ENCODE measurements around the gene COL4A6.

COL4A6 gene

DNA sequence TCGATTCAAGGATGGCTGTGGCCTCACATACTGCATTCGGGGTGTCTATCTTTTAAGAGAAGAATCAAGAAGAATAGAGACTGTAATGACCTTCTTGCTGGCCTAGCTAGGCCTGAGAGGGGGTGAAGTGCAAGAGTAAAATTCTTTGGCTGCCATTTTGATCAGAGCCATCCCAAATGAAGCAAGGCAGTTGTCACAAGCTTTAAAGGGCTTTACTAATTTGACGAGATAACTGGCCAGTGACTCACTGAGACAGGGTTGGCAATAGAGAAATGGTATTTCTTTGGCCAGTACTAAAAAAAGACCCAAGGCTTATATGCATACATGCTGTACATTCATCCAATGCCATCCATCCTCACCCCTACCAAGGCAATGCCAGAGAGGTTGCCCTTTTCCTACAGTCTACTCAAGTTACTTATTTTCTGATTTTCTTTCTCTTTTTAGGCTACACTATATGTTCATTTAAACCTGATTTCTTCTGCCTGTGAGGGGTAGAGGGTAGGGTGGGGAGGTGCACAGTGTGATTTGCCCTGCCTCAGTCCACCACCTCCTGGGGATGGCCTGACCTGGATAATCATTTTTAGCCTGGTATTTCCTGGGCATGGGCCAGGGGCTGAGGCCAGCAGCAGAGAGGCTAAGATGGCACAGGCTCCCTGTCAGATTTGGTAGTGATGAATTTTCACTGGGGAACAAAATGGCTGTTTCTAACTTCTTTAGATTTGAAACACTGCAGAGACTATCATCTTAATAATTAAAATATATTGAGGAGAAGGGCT is 314.4 kb downstream of the COL4A6 start:
- H3K4me1 ChIP-seq (ENCODE audit: control insufficient read depth in 2 of 2, insufficient read depth in 2 of 2, low read length in 2 of 2): no peaks in the 10 kb centered on the region
- H3K4me3 ChIP-seq (ENCODE audit: low read length in 2 of 2): no peak overlapping the region
- no peak overlapping the region for H3K27ac ChIP-seq (ENCODE audit: low read depth in 2 of 2, low read length in 2 of 2)
- no peaks in the 10 kb centered on the region for H3K9me3 ChIP-seq (ENCODE audit: control insufficient read depth in 2 of 2, low read length in 2 of 2)
- H3K36me3 ChIP-seq (ENCODE audit: control insufficient read depth in 2 of 2, insufficient read depth in 2 of 2, low read length in 2 of 2): no peaks in the 10 kb centered on the region
- H3K9ac ChIP-seq (ENCODE audit: low read depth in 1 of 2, low read length in 2 of 2): no peak overlapping the region
- no peaks in the 10 kb centered on the region for H3K27me3 ChIP-seq (ENCODE audit: control insufficient read depth in 2 of 2, insufficient read depth in 2 of 2, low read length in 2 of 2)

- Histone ChIP-seq H3K36me3 (ENCODE audit: control insufficient read depth in 2 of 2, insufficient read depth in 2 of 2, low read length in 2 of 2) (no peaks in the 10 kb centered on the region), H3K27ac (ENCODE audit: low read depth in 2 of 2, low read length in 2 of 2) (no peak overlapping the region), H3K9ac (ENCODE audit: low read depth in 1 of 2, low read length in 2 of 2) (no peak overlapping the region), H3K9me3 (ENCODE audit: control insufficient read depth in 2 of 2, low read length in 2 of 2) (no peaks in the 10 kb centered on the region), H3K4me3 (ENCODE audit: low read length in 2 of 2) (no peak overlapping the region), H3K27me3 (ENCODE audit: control insufficient read depth in 2 of 2, insufficient read depth in 2 of 2, low read length in 2 of 2) (no peaks in the 10 kb centered on the region), H3K4me1 (ENCODE audit: control insufficient read depth in 2 of 2, insufficient read depth in 2 of 2, low read length in 2 of 2) (peaks cover 0 to 4% of the 10 kb centered on the region in 2 donors)
Measured at GRCh38 chrX:108122748-108123147, 315.5 kb downstream of the COL4A6 start.

- no peak overlapping the region for H3K27ac ChIP-seq (ENCODE audit: low read depth in 2 of 2, low read length in 2 of 2)
- peaks cover 0 to 4% of the 10 kb centered on the region in 2 donors for H3K4me1 ChIP-seq (ENCODE audit: control insufficient read depth in 2 of 2, insufficient read depth in 2 of 2, low read length in 2 of 2)
- H3K9ac ChIP-seq (ENCODE audit: low read depth in 1 of 2, low read length in 2 of 2): no peak overlapping the region
- H3K9me3 ChIP-seq (ENCODE audit: control insufficient read depth in 2 of 2, low read length in 2 of 2): no peaks in the 10 kb centered on the region
- no peak overlapping the region for H3K4me3 ChIP-seq (ENCODE audit: low read length in 2 of 2)
- H3K36me3 ChIP-seq (ENCODE audit: control insufficient read depth in 2 of 2, insufficient read depth in 2 of 2, low read length in 2 of 2): no peaks in the 10 kb centered on the region
- H3K27me3 ChIP-seq (ENCODE audit: control insufficient read depth in 2 of 2, insufficient read depth in 2 of 2, low read length in 2 of 2): no peaks in the 10 kb centered on the region
Measured at GRCh38 chrX:108121291-108121690, 316.9 kb downstream of the COL4A6 start.

DNA sequence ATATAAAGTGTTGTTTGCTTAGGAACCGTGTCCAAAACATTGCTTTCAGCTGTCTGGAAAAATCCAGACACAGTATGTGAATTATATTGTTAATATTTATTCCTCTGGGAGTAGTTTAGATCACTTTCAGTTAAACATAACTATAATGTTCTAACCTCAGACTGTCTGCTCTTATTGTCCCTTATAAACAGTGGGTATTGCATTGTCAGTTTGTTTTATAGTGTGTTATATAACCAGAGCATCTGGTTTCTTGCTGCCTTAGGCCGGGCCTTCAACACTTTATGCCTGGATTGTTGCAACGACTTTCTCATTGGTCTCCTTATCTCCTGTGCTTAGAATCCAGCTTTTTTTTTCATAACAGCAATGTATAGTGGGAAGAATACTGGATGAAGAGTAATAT is 320.2 kb downstream of the COL4A6 start:
- no peaks in the 10 kb centered on the region for H3K27me3 ChIP-seq (ENCODE audit: control insufficient read depth in 2 of 2, insufficient read depth in 2 of 2, low read length in 2 of 2)
- H3K36me3 ChIP-seq (ENCODE audit: control insufficient read depth in 2 of 2, insufficient read depth in 2 of 2, low read length in 2 of 2): no peaks in the 10 kb centered on the region
- H3K27ac ChIP-seq (ENCODE audit: low read depth in 2 of 2, low read length in 2 of 2): no peak overlapping the region
- H3K4me1 ChIP-seq (ENCODE audit: control insufficient read depth in 2 of 2, insufficient read depth in 2 of 2, low read length in 2 of 2): peaks cover 0 to 4% of the 10 kb centered on the region in 2 donors
- H3K9me3 ChIP-seq (ENCODE audit: control insufficient read depth in 2 of 2, low read length in 2 of 2): no peaks in the 10 kb centered on the region
- H3K4me3 ChIP-seq (ENCODE audit: low read length in 2 of 2): no peak overlapping the region
- H3K9ac ChIP-seq (ENCODE audit: low read depth in 1 of 2, low read length in 2 of 2): no peak overlapping the region

- Histone ChIP-seq H3K36me3 (ENCODE audit: control insufficient read depth in 2 of 2, insufficient read depth in 2 of 2, low read length in 2 of 2) (no peaks in the 10 kb centered on the region), H3K9ac (ENCODE audit: low read depth in 1 of 2, low read length in 2 of 2) (no peak overlapping the region), H3K4me1 (ENCODE audit: control insufficient read depth in 2 of 2, insufficient read depth in 2 of 2, low read length in 2 of 2) (peaks cover 0 to 4% of the 10 kb centered on the region in 2 donors), H3K27ac (ENCODE audit: low read depth in 2 of 2, low read length in 2 of 2) (no peak overlapping the region), H3K27me3 (ENCODE audit: control insufficient read depth in 2 of 2, insufficient read depth in 2 of 2, low read length in 2 of 2) (no peaks in the 10 kb centered on the region), H3K4me3 (ENCODE audit: low read length in 2 of 2) (no peak overlapping the region), H3K9me3 (ENCODE audit: control insufficient read depth in 2 of 2, low read length in 2 of 2) (no peaks in the 10 kb centered on the region)
Measured at GRCh38 chrX:108114541-108114940, 323.7 kb downstream of the COL4A6 start.
